ENCODE measurements around the gene RAB1B. TPM values are rescaled to one million over a fixed set of nuclear protein-coding genes. Genes with fewer than 3 reads are reported as not detected.

The RAB1B gene
- total and polyA plus RNA-seq, 10 of the 15 experiments (the other 5 are each of a cell fraction or from before 2014, with no cell fraction given), result 10.4 to 193 (median 96.9) TPM

- TF ChIP-seq DPF2 (IDR thresholded peaks at IDR 0.05) (peak; percentile 52), RCOR1 (conservative IDR thresholded peaks at IDR 0.05; ENCODE audit: low read depth, low read length) (0 out of 2 replicates have a peak, but pooled peaks have one; percentile 66), HCFC1 (IDR thresholded peaks at IDR 0.05; ENCODE audit: low read length) (0 out of 2 replicates have a peak, but pooled peaks have one; percentile 24), EZH2 (IDR thresholded peaks at IDR 0.05; ENCODE audit: borderline replicate concordance, control insufficient read depth, low read depth, low read length) (no peak), JUNB (IDR thresholded peaks at IDR 0.05) (no peak), ZNF217 (IDR thresholded peaks at IDR 0.05) (no peak), IRF4 (IDR thresholded peaks at IDR 0.05; ENCODE audit: low read depth, low read length) (no peak), KDM1A (IDR thresholded peaks at IDR 0.05; ENCODE audit: borderline replicate concordance) (no peak), SUPT20H (IDR thresholded peaks at IDR 0.05; ENCODE audit: borderline replicate concordance, control insufficient read depth, low read depth, low read length) (no peak), ASH2L (IDR thresholded peaks at IDR 0.05; ENCODE audit: borderline replicate concordance, low read depth) (no peak), SMAD1 (IDR thresholded peaks at IDR 0.05; ENCODE audit: low read depth, partially characterized antibody) (peak; percentile 16), SUZ12 (IDR thresholded peaks at IDR 0.05; ENCODE audit: unreplicated experiment) (no peak)
- TF ChIP-seq, protein P1, sequence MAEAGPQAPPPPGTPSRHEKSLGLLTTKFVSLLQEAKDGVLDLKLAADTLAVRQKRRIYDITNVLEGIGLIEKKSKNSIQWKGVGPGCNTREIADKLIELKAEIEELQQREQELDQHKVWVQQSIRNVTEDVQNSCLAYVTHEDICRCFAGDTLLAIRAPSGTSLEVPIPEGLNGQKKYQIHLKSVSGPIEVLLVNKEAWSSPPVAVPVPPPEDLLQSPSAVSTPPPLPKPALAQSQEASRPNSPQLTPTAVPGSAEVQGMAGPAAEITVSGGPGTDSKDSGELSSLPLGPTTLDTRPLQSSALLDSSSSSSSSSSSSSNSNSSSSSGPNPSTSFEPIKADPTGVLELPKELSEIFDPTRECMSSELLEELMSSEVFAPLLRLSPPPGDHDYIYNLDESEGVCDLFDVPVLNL (IDR thresholded peaks at IDR 0.05; ENCODE audit: low read depth, low read length), result no peak
- TF ChIP-seq, protein P2, sequence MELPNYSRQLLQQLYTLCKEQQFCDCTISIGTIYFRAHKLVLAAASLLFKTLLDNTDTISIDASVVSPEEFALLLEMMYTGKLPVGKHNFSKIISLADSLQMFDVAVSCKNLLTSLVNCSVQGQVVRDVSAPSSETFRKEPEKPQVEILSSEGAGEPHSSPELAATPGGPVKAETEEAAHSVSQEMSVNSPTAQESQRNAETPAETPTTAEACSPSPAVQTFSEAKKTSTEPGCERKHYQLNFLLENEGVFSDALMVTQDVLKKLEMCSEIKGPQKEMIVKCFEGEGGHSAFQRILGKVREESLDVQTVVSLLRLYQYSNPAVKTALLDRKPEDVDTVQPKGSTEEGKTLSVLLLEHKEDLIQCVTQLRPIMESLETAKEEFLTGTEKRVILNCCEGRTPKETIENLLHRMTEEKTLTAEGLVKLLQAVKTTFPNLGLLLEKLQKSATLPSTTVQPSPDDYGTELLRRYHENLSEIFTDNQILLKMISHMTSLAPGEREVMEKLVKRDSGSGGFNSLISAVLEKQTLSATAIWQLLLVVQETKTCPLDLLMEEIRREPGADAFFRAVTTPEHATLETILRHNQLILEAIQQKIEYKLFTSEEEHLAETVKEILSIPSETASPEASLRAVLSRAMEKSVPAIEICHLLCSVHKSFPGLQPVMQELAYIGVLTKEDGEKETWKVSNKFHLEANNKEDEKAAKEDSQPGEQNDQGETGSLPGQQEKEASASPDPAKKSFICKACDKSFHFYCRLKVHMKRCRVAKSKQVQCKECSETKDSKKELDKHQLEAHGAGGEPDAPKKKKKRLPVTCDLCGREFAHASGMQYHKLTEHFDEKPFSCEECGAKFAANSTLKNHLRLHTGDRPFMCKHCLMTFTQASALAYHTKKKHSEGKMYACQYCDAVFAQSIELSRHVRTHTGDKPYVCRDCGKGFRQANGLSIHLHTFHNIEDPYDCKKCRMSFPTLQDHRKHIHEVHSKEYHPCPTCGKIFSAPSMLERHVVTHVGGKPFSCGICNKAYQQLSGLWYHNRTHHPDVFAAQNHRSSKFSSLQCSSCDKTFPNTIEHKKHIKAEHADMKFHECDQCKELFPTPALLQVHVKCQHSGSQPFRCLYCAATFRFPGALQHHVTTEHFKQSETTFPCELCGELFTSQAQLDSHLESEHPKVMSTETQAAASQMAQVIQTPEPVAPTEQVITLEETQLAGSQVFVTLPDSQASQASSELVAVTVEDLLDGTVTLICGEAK (IDR thresholded peaks at IDR 0.05; ENCODE audit: borderline replicate concordance), result no peak
- TF ChIP-seq, protein P3, sequence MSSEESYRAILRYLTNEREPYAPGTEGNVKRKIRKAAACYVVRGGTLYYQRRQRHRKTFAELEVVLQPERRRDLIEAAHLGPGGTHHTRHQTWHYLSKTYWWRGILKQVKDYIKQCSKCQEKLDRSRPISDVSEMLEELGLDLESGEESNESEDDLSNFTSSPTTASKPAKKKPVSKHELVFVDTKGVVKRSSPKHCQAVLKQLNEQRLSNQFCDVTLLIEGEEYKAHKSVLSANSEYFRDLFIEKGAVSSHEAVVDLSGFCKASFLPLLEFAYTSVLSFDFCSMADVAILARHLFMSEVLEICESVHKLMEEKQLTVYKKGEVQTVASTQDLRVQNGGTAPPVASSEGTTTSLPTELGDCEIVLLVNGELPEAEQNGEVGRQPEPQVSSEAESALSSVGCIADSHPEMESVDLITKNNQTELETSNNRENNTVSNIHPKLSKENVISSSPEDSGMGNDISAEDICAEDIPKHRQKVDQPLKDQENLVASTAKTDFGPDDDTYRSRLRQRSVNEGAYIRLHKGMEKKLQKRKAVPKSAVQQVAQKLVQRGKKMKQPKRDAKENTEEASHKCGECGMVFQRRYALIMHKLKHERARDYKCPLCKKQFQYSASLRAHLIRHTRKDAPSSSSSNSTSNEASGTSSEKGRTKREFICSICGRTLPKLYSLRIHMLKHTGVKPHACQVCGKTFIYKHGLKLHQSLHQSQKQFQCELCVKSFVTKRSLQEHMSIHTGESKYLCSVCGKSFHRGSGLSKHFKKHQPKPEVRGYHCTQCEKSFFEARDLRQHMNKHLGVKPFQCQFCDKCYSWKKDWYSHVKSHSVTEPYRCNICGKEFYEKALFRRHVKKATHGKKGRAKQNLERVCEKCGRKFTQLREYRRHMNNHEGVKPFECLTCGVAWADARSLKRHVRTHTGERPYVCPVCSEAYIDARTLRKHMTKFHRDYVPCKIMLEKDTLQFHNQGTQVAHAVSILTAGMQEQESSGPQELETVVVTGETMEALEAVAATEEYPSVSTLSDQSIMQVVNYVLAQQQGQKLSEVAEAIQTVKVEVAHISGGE (CRISPR knock-in tag; IDR thresholded peaks at IDR 0.05), result no peak
- TF ChIP-seq, protein P4, sequence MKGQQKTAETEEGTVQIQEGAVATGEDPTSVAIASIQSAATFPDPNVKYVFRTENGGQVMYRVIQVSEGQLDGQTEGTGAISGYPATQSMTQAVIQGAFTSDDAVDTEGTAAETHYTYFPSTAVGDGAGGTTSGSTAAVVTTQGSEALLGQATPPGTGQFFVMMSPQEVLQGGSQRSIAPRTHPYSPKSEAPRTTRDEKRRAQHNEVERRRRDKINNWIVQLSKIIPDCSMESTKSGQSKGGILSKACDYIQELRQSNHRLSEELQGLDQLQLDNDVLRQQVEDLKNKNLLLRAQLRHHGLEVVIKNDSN (IDR thresholded peaks at IDR 0.05; ENCODE audit: borderline replicate concordance, extremely low read length, insufficient read depth, low read depth, low read length), result no peak
- TF ChIP-seq, protein P5, sequence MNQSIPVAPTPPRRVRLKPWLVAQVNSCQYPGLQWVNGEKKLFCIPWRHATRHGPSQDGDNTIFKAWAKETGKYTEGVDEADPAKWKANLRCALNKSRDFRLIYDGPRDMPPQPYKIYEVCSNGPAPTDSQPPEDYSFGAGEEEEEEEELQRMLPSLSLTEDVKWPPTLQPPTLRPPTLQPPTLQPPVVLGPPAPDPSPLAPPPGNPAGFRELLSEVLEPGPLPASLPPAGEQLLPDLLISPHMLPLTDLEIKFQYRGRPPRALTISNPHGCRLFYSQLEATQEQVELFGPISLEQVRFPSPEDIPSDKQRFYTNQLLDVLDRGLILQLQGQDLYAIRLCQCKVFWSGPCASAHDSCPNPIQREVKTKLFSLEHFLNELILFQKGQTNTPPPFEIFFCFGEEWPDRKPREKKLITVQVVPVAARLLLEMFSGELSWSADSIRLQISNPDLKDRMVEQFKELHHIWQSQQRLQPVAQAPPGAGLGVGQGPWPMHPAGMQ (IDR thresholded peaks at IDR 0.05; ENCODE audit: borderline replicate concordance), result no peak
Measured at GRCh38 chr11:66267379-66268243, 828 bp upstream of the RAB1B start (continued).
